Mononuclear cell (primary cell): Measurements from ENCODE around the gene AIF1. TPM values are rescaled to one million over a fixed set of nuclear protein-coding genes. Genes with fewer than 3 reads are reported as not detected.
A peak's percentile ranks its signal among the peaks of the same experiment; 100 is the strongest.

Source experiments
- H3K27me3 ChIP-seq: 2 replicates; pipeline ENCODE4 v1.6.0; 2011; ENCODE audit warnings: low read length, control low read depth; ENCODE audit not compliant: insufficient read depth
- H3K4me1 ChIP-seq: 2 replicates; pipeline ENCODE4 v1.5.1; 2011; ENCODE audit warnings: mild to moderate bottlenecking, low read length, control low read depth; ENCODE audit not compliant: insufficient read depth
- H3K4me3 ChIP-seq: 2 replicates; pipeline ENCODE4 v1.5.1; 2011; ENCODE audit warnings: mild to moderate bottlenecking, low read length, moderate library complexity
- H3K9me3 ChIP-seq: 2 replicates; pipeline ENCODE4 v1.5.1; 2011; ENCODE audit warnings: low read depth, mild to moderate bottlenecking, control low read depth, low read length
- total RNA-seq: library from RNA; depleted of rRNA; stranded (reverse); fragments of >200 nt; gene quantifications from one replicate; pipeline ENCODE4 v1.2.3, GENCODE V29; 2012

AIF1 gene
- total RNA-seq, 1 donor, result 245 TPM

GRCh38 chr6:31640612-31641011 lies 25.6 kb downstream of the AIF1 start:
- H3K4me1 ChIP-seq, result no peaks in the 10 kb centered on the region
- no peaks in the 10 kb centered on the region for H3K9me3 ChIP-seq
- H3K27me3 ChIP-seq, result no peaks in the 10 kb centered on the region
- H3K4me3 ChIP-seq, result no peak overlapping the region

GRCh38 chr6:31641370-31641769 lies 26.3 kb downstream of the AIF1 start:
- no peaks in the 10 kb centered on the region for H3K27me3 ChIP-seq
- H3K9me3 ChIP-seq, result no peaks in the 10 kb centered on the region
- H3K4me1 ChIP-seq, result no peaks in the 10 kb centered on the region
- H3K4me3 ChIP-seq, result no peak overlapping the region

GRCh38 chr6:31642798-31643570 lies 27.9 kb downstream of the AIF1 start:
- Histone ChIP-seq H3K4me3 (no peak overlapping the region), H3K4me1 (no peaks in the 10 kb centered on the region), H3K9me3 (no peaks in the 10 kb centered on the region), H3K27me3 (no peaks in the 10 kb centered on the region)

GRCh38 chr6:31643818-31644454 lies 28.9 kb downstream of the AIF1 start:
- no peak overlapping the region for H3K4me3 ChIP-seq
- no peaks in the 10 kb centered on the region for H3K4me1 ChIP-seq
- H3K9me3 ChIP-seq, result no peaks in the 10 kb centered on the region
- H3K27me3 ChIP-seq, result no peaks in the 10 kb centered on the region

GRCh38 chr6:31645325-31645724 lies 30.3 kb downstream of the AIF1 start:
- Histone ChIP-seq H3K27me3 (no peaks in the 10 kb centered on the region), H3K4me1 (peaks cover 3% of the 10 kb centered on the region), H3K4me3 (no peak overlapping the region), H3K9me3 (no peaks in the 10 kb centered on the region)

- no peaks in the 10 kb centered on the region for H3K9me3 ChIP-seq
- H3K4me1 ChIP-seq, result peaks cover 25% of the 10 kb centered on the region
- H3K4me3 ChIP-seq, result peak overlapping the region; percentile 92
- no peaks in the 10 kb centered on the region for H3K27me3 ChIP-seq
These were observed 36.7 kb downstream of the AIF1 start for GRCh38 chr6:31651602-31652191.

- no peaks in the 10 kb centered on the region for H3K27me3 ChIP-seq
- H3K9me3 ChIP-seq, result no peaks in the 10 kb centered on the region
- H3K4me1 ChIP-seq, result peaks cover 35% of the 10 kb centered on the region
- H3K4me3 ChIP-seq, result peak overlapping the region; percentile 92
These were observed 38.1 kb downstream of the AIF1 start for GRCh38 chr6:31652925-31653724.

GRCh38 chr6:31654574-31655348 lies 39.7 kb downstream of the AIF1 start:
- no peaks in the 10 kb centered on the region for H3K9me3 ChIP-seq
- H3K4me1 ChIP-seq, result peaks cover 52% of the 10 kb centered on the region
- H3K4me3 ChIP-seq, result no peak overlapping the region
- no peaks in the 10 kb centered on the region for H3K27me3 ChIP-seq

- Histone ChIP-seq H3K4me1 (peaks cover 56% of the 10 kb centered on the region), H3K4me3 (no peak within 1 kb of the TSS), H3K9me3 (no peaks in the 10 kb centered on the region), H3K27me3 (no peaks in the 10 kb centered on the region)
These were observed 40.6 kb downstream of the AIF1 start, which contains the start of gene APOM for GRCh38 chr6:31655349-31656237. TSS of gene APOM (plus strand) at chr6:31655894. CDS start at chr6:31655967, 73 bp downstream.

GRCh38 chr6:31657406-31658157 lies 42.5 kb downstream of the AIF1 start:
- Histone ChIP-seq H3K27me3 (no peaks in the 10 kb centered on the region), H3K9me3 (no peaks in the 10 kb centered on the region), H3K4me3 (no peak overlapping the region), H3K4me1 (peaks cover 63% of the 10 kb centered on the region)

- H3K9me3 ChIP-seq, result no peaks in the 10 kb centered on the region
- peaks cover 67% of the 10 kb centered on the region for H3K4me1 ChIP-seq
- no peaks in the 10 kb centered on the region for H3K27me3 ChIP-seq
- H3K4me3 ChIP-seq, result no peak overlapping the region
These were observed 43.2 kb downstream of the AIF1 start for GRCh38 chr6:31658158-31658688.

GRCh38 chr6:31658983-31659648 lies 44.1 kb downstream of the AIF1 start:
- Histone ChIP-seq H3K9me3 (no peaks in the 10 kb centered on the region), H3K27me3 (no peaks in the 10 kb centered on the region), H3K4me1 (peaks cover 68% of the 10 kb centered on the region), H3K4me3 (peak overlapping the region; percentile 86)
